OCI-M2 (cell line): Measurements from ENCODE around the gene DOCK2.
A peak's percentile ranks its signal among the peaks of the same experiment; 100 is the strongest.
"Not testable (repeated sequence)": the region's sequence is repeated elsewhere in the genome, so short reads cannot be mapped to it uniquely, and the experiment has no call there.

Experiments
- DNase-seq: peaks from one replicate; lab custom pipeline; 2025; ENCODE audit not compliant: unreplicated experiment; lab: John Stamatoyannopoulos, UW

The DOCK2 gene

GRCh38 chr5:169637085-169637548 is at the start of gene DOCK2:
TSS of gene DOCK2 (plus strand) at chr5:169637275. CDS start at chr5:169637327, 52 bp downstream.
- DNase-seq: peak; percentile 20

GRCh38 chr5:169590602-169591001 is 46.5 kb upstream of the DOCK2 start:
- no peak for DNase-seq

GRCh38 chr5:169591636-169592035 is 45.4 kb upstream of the DOCK2 start:
- no peak for DNase-seq

DNA sequence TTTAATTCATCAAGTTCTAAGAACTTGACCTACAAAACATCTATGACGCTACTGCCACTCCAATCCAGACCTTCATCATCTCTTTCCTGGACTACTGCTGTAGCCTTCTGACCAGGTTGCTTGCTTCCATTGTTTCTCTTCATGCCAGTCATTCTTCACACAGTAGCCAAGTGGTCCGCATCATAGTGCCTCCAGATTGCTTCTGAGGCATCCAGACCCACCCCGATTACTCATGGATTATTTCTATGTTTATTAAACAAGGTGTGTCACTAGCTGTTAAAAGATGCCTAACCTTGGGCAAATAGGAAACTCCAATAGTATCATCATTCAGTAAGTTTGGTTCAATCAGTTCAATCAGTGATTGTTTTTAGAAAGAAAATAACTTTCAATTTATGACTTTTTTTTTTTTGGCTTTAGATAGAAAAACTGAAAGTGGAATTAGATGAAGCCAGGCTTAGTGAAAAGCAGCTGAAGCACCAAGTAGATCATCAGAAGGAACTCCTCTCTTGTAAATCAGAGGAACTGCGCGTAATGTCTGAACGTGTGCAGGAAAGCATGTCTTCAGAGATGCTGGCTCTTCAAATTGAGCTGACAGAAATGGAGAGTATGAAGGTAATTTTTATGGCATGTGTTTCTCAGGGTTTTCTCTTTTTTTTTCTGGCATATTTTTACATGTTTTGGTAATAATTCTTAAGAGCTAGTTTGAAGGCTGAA is 44.0 kb upstream of the DOCK2 start:
- no peak for DNase-seq

DNA sequence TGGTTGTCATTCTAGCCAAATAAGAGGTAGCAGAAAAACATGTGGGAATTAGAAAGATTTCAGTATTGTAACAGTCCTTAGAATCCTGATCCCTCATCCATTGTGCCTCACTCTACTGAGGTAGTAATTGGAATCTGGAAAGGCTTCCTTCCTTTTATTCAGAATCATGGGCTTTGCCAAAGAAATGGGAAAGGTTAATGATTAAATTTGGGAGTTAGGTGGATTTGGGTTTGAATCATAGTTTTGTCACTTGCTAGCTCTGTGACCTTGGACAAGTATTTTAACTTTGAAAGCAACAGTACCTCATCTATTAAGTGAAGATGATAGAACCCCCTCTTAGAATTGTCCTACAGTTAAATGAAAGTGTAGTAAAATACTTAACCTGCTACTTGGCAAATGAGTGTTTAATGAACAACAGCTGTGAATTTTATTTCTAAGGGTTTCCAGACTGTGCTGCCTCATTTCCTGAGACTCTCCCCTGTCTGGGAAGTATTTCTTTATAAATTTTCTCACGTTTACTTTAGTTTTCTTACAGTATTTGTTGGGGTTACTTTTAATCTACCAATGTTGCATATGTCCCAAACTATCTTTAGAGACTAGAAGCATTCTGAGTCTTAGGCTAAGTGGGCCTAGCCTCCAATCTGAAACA is 41.8 kb upstream of the DOCK2 start:
- no peak for DNase-seq

- DNase-seq: no peak
These were observed 37.6 kb upstream of the DOCK2 start for GRCh38 chr5:169599451-169599850.

DNA sequence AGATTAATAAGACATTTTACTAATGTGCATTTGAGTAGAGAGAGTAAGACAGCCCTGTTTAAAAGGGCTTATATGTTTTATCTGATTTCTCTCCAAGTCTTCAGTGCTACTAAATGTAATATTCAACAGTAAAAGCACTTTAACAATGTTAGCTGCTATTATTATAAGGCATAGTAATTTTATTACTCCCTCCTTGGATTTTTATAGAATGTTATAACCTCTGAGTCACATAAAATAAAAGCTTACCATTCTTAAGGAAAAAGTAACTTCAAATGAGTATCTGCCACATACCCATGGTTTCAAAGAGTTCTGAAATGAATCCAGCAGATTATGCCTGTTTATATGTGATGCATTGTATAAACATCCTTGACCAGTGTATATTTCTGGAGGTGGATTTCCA is 34.5 kb upstream of the DOCK2 start:
- no peak for DNase-seq

- no peak for DNase-seq
These were observed 30.8 kb upstream of the DOCK2 start for GRCh38 chr5:169606279-169606678.

DNA sequence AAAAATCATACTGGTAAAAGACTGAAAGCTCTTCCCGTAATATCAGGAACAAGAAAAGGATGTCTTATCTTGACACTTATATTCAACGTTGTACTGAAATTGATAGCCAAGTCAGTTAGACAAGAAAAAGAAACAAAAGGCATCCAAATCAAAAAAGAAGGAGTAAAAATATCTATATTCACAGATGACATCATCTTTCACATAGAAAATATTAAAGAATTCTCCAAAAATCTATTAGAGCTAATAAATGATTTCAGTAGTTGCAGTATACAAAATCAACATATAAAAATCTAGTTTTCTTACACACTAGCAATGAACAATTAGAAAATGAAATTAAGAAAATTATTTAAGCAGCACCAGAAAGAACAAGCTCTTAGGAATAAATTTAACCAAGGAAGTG is 29.2 kb upstream of the DOCK2 start:
- no peak for DNase-seq

DNA sequence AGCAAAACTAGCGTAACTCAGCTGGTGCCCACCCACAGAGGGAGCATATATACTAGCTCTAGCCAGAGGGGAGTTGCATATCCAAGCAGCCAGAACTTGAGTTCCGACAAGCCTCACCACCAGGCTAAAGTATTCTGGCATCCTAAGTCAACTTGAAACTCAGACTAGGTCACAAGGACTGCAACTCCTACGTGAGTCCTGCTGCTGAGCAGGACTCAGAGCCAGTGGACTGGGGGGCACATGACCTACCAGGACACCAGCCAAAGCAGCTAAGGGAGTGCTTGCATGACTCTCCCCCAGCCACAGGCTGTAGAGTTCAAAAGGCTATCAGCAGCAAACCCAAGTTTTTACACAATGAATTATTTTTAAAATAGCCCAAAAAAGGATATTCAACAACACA is 27.4 kb upstream of the DOCK2 start:
- DNase-seq: no peak

DNA sequence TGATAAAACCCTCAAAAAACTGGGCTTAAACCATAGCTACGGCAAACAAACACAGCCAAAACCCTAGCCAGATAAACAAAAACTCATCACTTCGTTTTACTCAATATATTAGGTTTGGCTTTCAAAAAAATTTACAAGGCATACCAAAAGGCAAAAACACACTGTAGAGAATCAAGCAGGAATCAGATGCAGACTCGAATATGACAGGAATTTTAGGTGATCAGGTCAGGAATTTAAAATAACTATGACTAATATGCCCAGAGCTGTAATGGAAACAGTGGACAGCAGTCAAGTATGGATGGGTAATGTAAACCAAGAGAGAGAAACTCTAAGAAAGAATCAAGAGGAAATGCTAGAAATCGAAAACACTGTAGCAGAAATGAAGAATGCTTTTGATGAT is 26.5 kb upstream of the DOCK2 start:
- DNase-seq: no peak

- DNase-seq: no peak
These were observed 21.5 kb upstream of the DOCK2 start for GRCh38 chr5:169615561-169615960.

GRCh38 chr5:169624307-169624706 is 12.8 kb upstream of the DOCK2 start:
- not testable (repeated sequence) for DNase-seq

DNA sequence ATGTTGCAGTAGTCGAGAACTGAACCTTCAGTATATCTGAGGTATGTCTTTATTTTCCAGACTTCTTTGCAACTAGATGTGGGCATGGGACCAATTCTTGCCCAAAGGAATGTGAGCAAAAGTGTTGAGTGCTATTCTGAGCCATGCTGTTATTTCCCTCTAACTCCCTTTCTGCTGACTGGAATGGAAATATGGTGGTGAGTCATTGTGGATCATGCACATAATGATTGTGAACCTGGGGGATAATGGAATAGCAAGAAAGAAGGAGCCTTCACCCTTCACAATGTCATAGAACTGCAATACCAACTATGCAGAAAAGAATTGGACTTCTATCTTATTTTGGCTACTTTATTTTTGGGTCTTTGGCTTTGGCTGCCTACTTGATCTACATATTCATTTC is 10.3 kb upstream of the DOCK2 start:
- no peak for DNase-seq

DNA sequence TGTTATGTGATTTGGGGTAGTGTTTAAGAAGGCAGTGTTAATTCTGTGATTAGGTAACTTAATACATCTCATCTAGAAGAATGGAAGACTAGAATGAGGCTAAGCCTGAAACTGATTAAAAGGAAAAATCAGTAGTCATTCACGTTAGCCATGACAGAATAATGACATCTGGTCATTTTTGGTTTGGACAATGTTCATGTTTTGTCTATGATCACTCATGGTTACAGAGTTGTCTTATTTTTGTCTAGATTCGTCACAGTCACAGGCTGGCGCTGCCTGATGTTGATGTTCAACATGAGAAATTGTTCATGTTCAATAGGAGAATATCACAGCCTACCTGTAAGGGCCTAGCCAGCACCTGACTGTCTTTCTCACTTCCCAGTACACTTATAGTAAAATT is 9.5 kb upstream of the DOCK2 start:
- DNase-seq: no peak

- DNase-seq: no peak
These were observed 8.2 kb upstream of the DOCK2 start for GRCh38 chr5:169628892-169629291.

DNA sequence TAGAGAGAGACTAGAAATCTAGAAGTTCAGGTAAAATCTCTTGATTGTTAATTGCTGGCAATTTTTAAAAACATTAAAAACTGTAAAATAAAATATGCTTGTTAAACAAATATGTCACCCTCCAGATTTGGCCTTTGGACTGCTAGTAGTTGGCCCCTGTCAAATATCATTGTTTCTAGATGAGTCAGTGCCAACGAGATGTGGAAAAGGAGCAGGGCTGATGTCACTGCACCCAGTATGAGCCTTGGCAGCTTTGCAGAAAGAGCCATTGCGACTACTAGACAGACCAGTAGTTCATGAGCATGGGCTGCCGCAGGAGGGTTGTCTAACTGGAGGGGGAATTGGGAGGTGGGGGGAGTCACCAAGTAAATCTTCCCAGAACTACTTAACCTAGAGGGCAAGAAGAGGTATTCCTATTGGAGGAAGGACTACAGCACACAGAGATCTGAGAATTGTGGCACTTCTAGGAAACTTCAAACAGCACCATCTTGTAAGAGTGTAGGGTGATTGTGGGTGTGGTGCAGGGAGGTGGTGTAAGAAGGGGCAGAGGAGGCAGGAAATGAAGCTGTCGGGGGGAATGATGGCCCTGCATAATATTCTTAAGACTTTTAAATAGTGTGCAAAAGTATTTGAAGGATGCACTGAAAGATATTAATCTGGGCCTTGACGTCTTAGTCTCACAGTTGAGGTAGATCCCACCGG is 7.1 kb upstream of the DOCK2 start:
- DNase-seq: no peak

DNA sequence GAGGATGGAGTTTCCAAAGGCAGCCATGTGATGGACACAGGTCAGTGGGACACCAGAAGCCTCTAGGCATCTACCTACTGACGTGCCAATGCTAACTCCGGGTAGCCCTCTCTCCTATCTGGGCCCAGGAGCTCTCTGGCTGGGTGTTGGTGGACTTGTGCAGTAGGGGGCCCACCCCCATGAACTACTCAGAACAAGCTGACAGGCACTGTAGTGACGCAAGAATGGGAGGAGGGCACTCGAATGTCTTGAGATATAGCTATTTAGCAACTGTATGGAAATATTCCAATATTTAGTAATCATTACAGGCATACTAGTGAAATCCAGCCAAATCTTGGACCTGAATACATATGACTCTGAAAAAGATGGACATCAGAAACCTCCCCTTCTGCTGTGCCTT is 5.7 kb upstream of the DOCK2 start:
- no peak for DNase-seq

GRCh38 chr5:169632946-169633345 is 4.1 kb upstream of the DOCK2 start:
- DNase-seq: no peak

DNA sequence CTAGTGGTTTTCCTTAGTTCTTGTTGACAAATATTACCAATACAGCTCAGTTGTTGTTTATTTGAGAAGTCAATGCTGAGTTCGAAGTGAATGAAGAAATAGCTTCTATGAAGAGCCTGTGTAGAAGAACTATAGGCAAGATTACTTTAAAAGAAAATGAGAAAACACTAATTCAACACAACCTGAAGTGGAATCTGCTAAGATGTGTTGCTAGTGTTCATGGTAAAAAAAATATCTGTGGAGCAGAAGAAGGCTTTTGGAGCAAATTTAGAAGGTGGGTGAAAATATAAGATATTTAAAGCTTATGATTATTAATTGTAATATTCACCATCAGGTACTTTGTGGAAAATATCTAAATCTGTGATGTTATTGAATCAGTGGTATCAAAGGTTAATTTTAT is 2.5 kb upstream of the DOCK2 start:
- DNase-seq: no peak

- no peak for DNase-seq
These were observed 1.1 kb upstream of the DOCK2 start for GRCh38 chr5:169635936-169636335.

- DNase-seq: no peak
These were observed 494 bp upstream of the DOCK2 start for GRCh38 chr5:169636477-169637084.
